DMS 273 (cell line): ENCODE results near the gene MUSK.

Experiments used
- DNase-seq: peaks from one replicate; lab custom pipeline; 2025; ENCODE audit not compliant: unreplicated experiment; lab: John Stamatoyannopoulos, UW

Gene MUSK

GRCh38 chr9:110847671-110848070, 179.1 kb downstream of the MUSK start:
- DNase-seq = no peak

- DNase-seq = no peak
Observed at GRCh38 chr9:110850401-110851135, 182.0 kb downstream of the MUSK start.
